Esophagus muscularis mucosa (tissue), 3 donors: Measurements from ENCODE around the gene SIDT1.

ENCODE experiments used
- CTCF ChIP-seq, 3 experiments: fragments of 200-600 bp in 2 of 3; fragments of 450-650 bp in 1 of 3; sonication (generic) in 2 of 3; IDR thresholded peaks; one replicate each; pipeline ENCODE4 v1.5.1; 2017 to 2019; ENCODE audit warnings: antibody characterized with exemption in 3 of 3, mild to moderate bottlenecking in 2 of 3, moderate library complexity in 1 of 3
- POLR2A ChIP-seq: fragments of 450-650 bp; IDR thresholded peaks from one replicate; pipeline ENCODE4 v1.6.1; 2017; ENCODE audit warnings: antibody characterized with exemption, moderate library complexity, mild to moderate bottlenecking, low read depth
- POLR2AphosphoS5 ChIP-seq, 2 donors: sonication (generic); formaldehyde crosslinking; IDR thresholded peaks; one replicate each; pipeline ENCODE4 v1.6.1; 2017; ENCODE audit warnings: antibody characterized with exemption in 2 of 2

- TF ChIP-seq CTCF (IDR thresholded peaks at IDR 0.05) (no peak), POLR2A (no peak), POLR2AphosphoS5 (IDR thresholded peaks at IDR 0.05) (no peak)
Measured at GRCh38 chr3:113499081-113499480, 33.3 kb upstream of the SIDT1 start.
